Endothelial cell of umbilical vein (primary cell): Measurements from ENCODE around the gene ANKIB1. TPM values are rescaled to one million over a fixed set of nuclear protein-coding genes. Genes with fewer than 3 reads are reported as not detected.

Experiments used
- BruUV-seq: library from RNA; stranded (reverse); fragments of 400-500 nt; replicated peaks from 2 replicates; lab custom pipeline; 2021; lab: Mats Ljungman, UMichigan
- CTCF ChIA-PET: fragments of 300-600, 350-600 bp; sonication (Branson Sonifier 250); formaldehyde crosslinking; loops from one replicate; lab custom pipeline; 2021; ENCODE audit warnings: antibody characterized with exemption, inconsistent platforms; lab: Charles Lee
- POLR2A ChIA-PET: fragments of 300-600, 350-600 bp; sonication (Branson Sonifier 250); formaldehyde crosslinking; loops from one replicate; lab custom pipeline; 2021; ENCODE audit warnings: antibody characterized with exemption, inconsistent platforms; lab: Charles Lee
- DNase-seq: peaks from one replicate; pipeline ENCODE4 v3.0.0-alpha.2; 2011; ENCODE audit warnings: low read depth, low spot score
- FAIRE-seq: peaks from 2 replicates; lab custom pipeline; 2011; peaks lifted over from hg19 to GRCh38; lab: Jason Lieb, UNC
- H2AFZ ChIP-seq: 2 replicates; pipeline ENCODE4 v1.6.0; 2012; ENCODE audit warnings: low read depth, low read length, control low read depth, inconsistent platforms
- H3K27ac ChIP-seq: 2 replicates; pipeline ENCODE4 v1.5.1; 2011; ENCODE audit warnings: low read depth, mild to moderate bottlenecking, control low read depth, low read length, moderate library complexity; ENCODE audit not compliant: insufficient read depth
- H3K27me3 ChIP-seq, 2 experiments: 2 replicates each; pipeline versions ENCODE4 v1.6.0 to v1.6.1; 2011; ENCODE audit warnings: low read length in 2 of 2, mixed read lengths in 1 of 2; ENCODE audit not compliant: control insufficient read depth in 2 of 2, insufficient read depth in 2 of 2
- H3K36me3 ChIP-seq, 2 experiments: 2 replicates in 1 of 2; 3 replicates in 1 of 2; pipeline ENCODE4 v1.5.1; 2011; ENCODE audit warnings: low read length in 2 of 2, mild to moderate bottlenecking in 1 of 2, moderate library complexity in 1 of 2; ENCODE audit not compliant: control insufficient read depth in 2 of 2, insufficient read depth in 2 of 2; ENCODE audit errors: extremely low read depth in 1 of 2
- H3K4me1 ChIP-seq: 3 replicates; pipeline ENCODE4 v1.5.1; 2011; ENCODE audit warnings: mild to moderate bottlenecking, low read length; ENCODE audit not compliant: control insufficient read depth, insufficient read depth; ENCODE audit errors: extremely low read depth
- H3K4me2 ChIP-seq: 2 replicates; pipeline ENCODE4 v1.6.1; 2011; ENCODE audit warnings: low read length, control low read depth, mixed read lengths; ENCODE audit not compliant: insufficient read depth
- H3K4me3 ChIP-seq, 3 experiments: fragments of 200-600 bp in 1 of 3; sonication (generic), shearing (Covaris generic) in 1 of 3; replicated peaks in 1 of 3; 2 replicates each; pipeline ENCODE4 v1.5.1; 2011 to 2016; ENCODE audit warnings: control low read depth in 3 of 3, low read length in 3 of 3, mild to moderate bottlenecking in 2 of 3, inconsistent platforms in 1 of 3, low read depth in 1 of 3, moderate library complexity in 1 of 3; ENCODE audit not compliant: insufficient read depth in 1 of 3
- H3K79me2 ChIP-seq: 2 replicates; pipeline ENCODE4 v1.6.0; 2012; ENCODE audit warnings: low read length, inconsistent platforms; ENCODE audit not compliant: control insufficient read depth, insufficient read depth
- H3K9ac ChIP-seq: replicated peaks from 2 replicates; pipeline ENCODE3; 2011; ENCODE audit warnings: low read length, control low read depth; ENCODE audit not compliant: insufficient read depth; ENCODE audit errors: extremely low read depth
- H3K9me1 ChIP-seq: replicated peaks from 3 replicates; pipeline ENCODE4 v1.6.0; 2011; ENCODE audit warnings: mild to moderate bottlenecking, low read length; ENCODE audit not compliant: control insufficient read depth, insufficient read depth; ENCODE audit errors: extremely low read depth
- H3K9me3 ChIP-seq: replicated peaks from 2 replicates; pipeline ENCODE4 v1.5.1; 2012; ENCODE audit warnings: low read length, inconsistent platforms; ENCODE audit not compliant: control insufficient read depth, insufficient read depth
- H4K20me1 ChIP-seq: replicated peaks from 2 replicates; pipeline ENCODE3; 2011; ENCODE audit warnings: mild to moderate bottlenecking, low read length; ENCODE audit not compliant: control insufficient read depth, insufficient read depth; ENCODE audit errors: extremely low read depth
- CTCF ChIP-seq, 2 donors: IDR thresholded peaks; 1 replicate in 1 of 2; 2 replicates in 1 of 2; pipeline ENCODE4 v1.5.1; 2011; ENCODE audit warnings: low read length in 2 of 2, mild to moderate bottlenecking in 2 of 2, moderate library complexity in 2 of 2, control low read depth in 1 of 2, inconsistent platforms in 1 of 2, low read depth in 1 of 2; ENCODE audit not compliant: insufficient read depth in 1 of 2; ENCODE audit errors: extremely low read depth in 1 of 2
- EZH2 ChIP-seq: IDR thresholded peaks from 2 replicates; pipeline ENCODE4 v1.6.1; 2012; ENCODE audit warnings: borderline replicate concordance, low read depth, mild to moderate bottlenecking, moderate library complexity, low read length, inconsistent platforms; ENCODE audit not compliant: severe bottlenecking
- FOS ChIP-seq: IDR thresholded peaks from 2 replicates; pipeline ENCODE4 v1.6.1; 2011; ENCODE audit warnings: mild to moderate bottlenecking, low read length, moderate library complexity, borderline replicate concordance; ENCODE audit not compliant: insufficient read depth
- GATA2 ChIP-seq: IDR thresholded peaks from 2 replicates; pipeline ENCODE4 v1.7.0; 2011; ENCODE audit warnings: low read depth, mild to moderate bottlenecking, moderate library complexity, mixed read lengths, low read length; ENCODE audit not compliant: insufficient read length, insufficient read depth
- JUN ChIP-seq: IDR thresholded peaks from 2 replicates; pipeline ENCODE4 v1.6.1; 2011; ENCODE audit warnings: borderline replicate concordance, low read depth; ENCODE audit not compliant: insufficient read length, insufficient read depth
- MAX ChIP-seq: IDR thresholded peaks from 2 replicates; pipeline ENCODE4 v1.6.1; 2011; ENCODE audit not compliant: insufficient read depth, insufficient read length
- MYC ChIP-seq: IDR thresholded peaks from one replicate; pipeline ENCODE4 v1.6.1; 2011; ENCODE audit warnings: mild to moderate bottlenecking, low read depth, low read length
- POLR2A ChIP-seq: IDR thresholded peaks from 2 replicates; pipeline ENCODE4 v1.6.1; 2012; ENCODE audit warnings: low read depth, mild to moderate bottlenecking, control low read depth, low read length
- POLR2AphosphoS5 ChIP-seq: IDR thresholded peaks from 2 replicates; pipeline ENCODE4 v1.6.1; 2012; ENCODE audit warnings: low read depth, mild to moderate bottlenecking, control low read depth, low read length, moderate library complexity; ENCODE audit not compliant: insufficient read depth
- dilution Hi-C: fragments of 300-500 bp; cut with MboI; formaldehyde crosslinking; loops from one replicate; pipeline ENCODE4 v1.15.0; 2019; ENCODE audit warnings: low sequenced_read_pairs; ENCODE audit not compliant: extremely low pct_ligation_motif_present
- intact Hi-C: fragments of 100-400 bp; cut with micrococcal nuclease; formaldehyde crosslinking; loops from one replicate; pipeline ENCODE4 v1.10.0; 2022
- polyA plus RNA-seq, 4 experiments: library from polyadenylated mRNA; depleted of rRNA in 3 of 4; stranded (reverse) in 3 of 4; unstranded in 1 of 4; fragments of >200 nt; gene quantifications; 2 replicates each; pipeline versions ENCODE4 v1.2.1 to v1.2.3, GENCODE V29; 2011 to 2012; ENCODE audit warnings: missing spikeins in 1 of 4
- total RNA-seq: library from RNA; stranded (reverse); gene quantifications from 2 replicates; pipeline ENCODE4 v1.2.3, GENCODE V29; 2021

Gene ANKIB1
- total and polyA plus RNA-seq, 2 donors (not counting 3 experiments of a cell fraction or from before 2014, with no cell fraction given): 16.9 to 56.5 TPM

- ChIA-PET CTCF (no interaction called here), POLR2A (no interaction called here)
- no TSS peak for BruUV-seq
- no peak for DNase-seq
- Histone ChIP-seq H3K79me2 (no peaks in the 10 kb centered on the region), H2AFZ (no peak overlapping the region), H3K27me3 (no peaks in the 10 kb centered on the region), H4K20me1 (no peaks in the 10 kb centered on the region), H3K4me3 (no peak overlapping the region), H3K4me1 (no peaks in the 10 kb centered on the region), H3K9me1 (no peaks in the 10 kb centered on the region), H3K27ac (no peak overlapping the region), H3K36me3 (peaks cover 6 to 7% of the 10 kb centered on the region in 2 experiments), H3K9ac (no peak overlapping the region), H3K9me3 (no peaks in the 10 kb centered on the region), H3K4me2 (no peak overlapping the region)
- FAIRE-seq: no peak
- TF ChIP-seq MAX (no peak), POLR2AphosphoS5 (no peak), GATA2 (no peak), MYC (no peak), POLR2A (no peak)
- intact Hi-C loops: no loop called here
- dilution Hi-C loops: no loop called here
Measured at GRCh38 chr7:92400013-92400412, 154.2 kb downstream of the ANKIB1 start.

- POLR2A ChIA-PET: no interaction called here
- no peak overlapping the region for H3K27ac ChIP-seq
- no peak for FAIRE-seq
- DNase-seq: no peak
- dilution Hi-C loops (no loop called here), intact Hi-C loops (no loop called here)
- no peak overlapping the region for H3K4me3 ChIP-seq
- no peak overlapping the region for H2AFZ ChIP-seq
- H3K9me3 ChIP-seq: no peaks in the 10 kb centered on the region
- H3K9me1 ChIP-seq: no peaks in the 10 kb centered on the region
- no peaks in the 10 kb centered on the region for H3K4me1 ChIP-seq
- no peaks in the 10 kb centered on the region for H3K27me3 ChIP-seq
- no peak overlapping the region for H3K4me2 ChIP-seq
- CTCF ChIA-PET: interaction anchor here (1.5 kb wide), 1 partner anchor 8 kb away, joined by 5 read pairs; no protein-coding TSS in a partner anchor
- no peaks in the 10 kb centered on the region for H4K20me1 ChIP-seq
- no peaks in the 10 kb centered on the region for H3K79me2 ChIP-seq
- BruUV-seq: no TSS peak
- no peak overlapping the region for H3K9ac ChIP-seq
- TF ChIP-seq EZH2: no peak
- no peak for TF ChIP-seq POLR2A
- TF ChIP-seq GATA2: no peak
- no peak for TF ChIP-seq POLR2AphosphoS5
- no peak for TF ChIP-seq MYC
- no peak for TF ChIP-seq MAX
- TF ChIP-seq FOS: no peak
- no peak for TF ChIP-seq JUN
- TF ChIP-seq CTCF (IDR thresholded peaks at IDR 0.05; ENCODE audit: extremely low read depth in 1 of 2, insufficient read depth in 1 of 2, low read depth in 1 of 2, low read length in 2 of 2): no peak
- peaks cover 4 to 7% of the 10 kb centered on the region in 2 experiments for H3K36me3 ChIP-seq
Measured at GRCh38 chr7:92402920-92403759, 157.4 kb downstream of the ANKIB1 start.
